Astrocyte of the cerebellum (primary cell): ENCODE data around the gene BAIAP2L1.
A peak's percentile ranks its signal among the peaks of the same experiment; 100 is the strongest.

Experiments
- DNase-seq: peaks from one replicate; pipeline ENCODE4 v3.0.0-alpha.2; 2011; ENCODE audit warnings: low read depth
- H3K4me3 ChIP-seq: 2 replicates; pipeline ENCODE4 v1.5.1; 2011; ENCODE audit warnings: mild to moderate bottlenecking, low read depth, low read length, moderate library complexity
- in situ Hi-C: cut with HindIII; loops from 2 replicates; pipeline ENCODE4 v1.10.0; 2017; ENCODE audit warnings: low sequenced_read_pairs
- TF ChIP-seq, protein P1 (sequence below): IDR thresholded peaks from 2 replicates; pipeline ENCODE4 v1.5.1; 2012; ENCODE audit warnings: low read length, low read depth, moderate library complexity, mild to moderate bottlenecking; ENCODE audit errors: missing control alignments

Gene BAIAP2L1

DNA sequence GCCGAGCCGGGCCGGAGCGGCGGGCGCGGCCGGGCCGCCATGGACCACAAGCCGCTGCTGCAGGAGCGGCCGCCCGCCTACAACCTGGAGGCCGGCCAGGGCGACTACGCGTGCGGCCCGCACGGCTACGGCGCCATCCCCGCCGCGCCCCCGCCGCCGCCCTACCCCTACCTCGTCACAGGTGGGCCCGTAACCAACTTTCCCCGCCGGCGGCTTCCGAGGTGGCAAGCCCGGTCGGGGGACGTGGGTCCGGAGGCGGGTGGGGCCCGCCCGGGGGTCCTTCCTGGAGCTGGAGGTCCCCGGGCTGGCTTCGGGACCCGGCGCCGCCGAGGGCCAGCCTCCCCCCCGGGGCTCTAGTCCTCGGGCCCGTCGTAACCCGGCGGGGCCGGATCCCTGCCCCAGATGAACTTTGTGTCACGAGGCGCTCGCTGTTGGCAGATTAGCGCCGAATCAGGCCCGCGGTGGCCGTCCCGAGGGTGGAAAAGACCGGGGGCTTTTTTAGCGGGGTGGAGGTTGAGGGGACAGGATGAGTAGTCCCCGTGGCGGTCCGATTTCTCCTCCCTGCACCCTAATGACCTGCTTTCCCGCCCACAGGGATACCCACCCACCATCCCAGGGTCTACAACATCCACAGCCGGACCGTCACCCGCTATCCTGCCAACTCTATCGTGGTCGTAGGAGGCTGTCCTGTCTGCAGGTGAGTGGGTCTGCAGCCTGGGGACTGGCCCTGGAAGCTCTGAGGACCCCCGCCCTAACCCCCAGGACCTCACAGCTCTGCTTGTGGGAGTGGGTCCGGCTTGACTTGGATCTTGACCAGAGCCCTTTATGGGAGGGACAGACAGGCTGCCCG is 118.9 kb downstream of the BAIAP2L1 start:
- DNase-seq, result no peak
- in situ Hi-C loops, result no loop called here
- TF ChIP-seq, protein P1, sequence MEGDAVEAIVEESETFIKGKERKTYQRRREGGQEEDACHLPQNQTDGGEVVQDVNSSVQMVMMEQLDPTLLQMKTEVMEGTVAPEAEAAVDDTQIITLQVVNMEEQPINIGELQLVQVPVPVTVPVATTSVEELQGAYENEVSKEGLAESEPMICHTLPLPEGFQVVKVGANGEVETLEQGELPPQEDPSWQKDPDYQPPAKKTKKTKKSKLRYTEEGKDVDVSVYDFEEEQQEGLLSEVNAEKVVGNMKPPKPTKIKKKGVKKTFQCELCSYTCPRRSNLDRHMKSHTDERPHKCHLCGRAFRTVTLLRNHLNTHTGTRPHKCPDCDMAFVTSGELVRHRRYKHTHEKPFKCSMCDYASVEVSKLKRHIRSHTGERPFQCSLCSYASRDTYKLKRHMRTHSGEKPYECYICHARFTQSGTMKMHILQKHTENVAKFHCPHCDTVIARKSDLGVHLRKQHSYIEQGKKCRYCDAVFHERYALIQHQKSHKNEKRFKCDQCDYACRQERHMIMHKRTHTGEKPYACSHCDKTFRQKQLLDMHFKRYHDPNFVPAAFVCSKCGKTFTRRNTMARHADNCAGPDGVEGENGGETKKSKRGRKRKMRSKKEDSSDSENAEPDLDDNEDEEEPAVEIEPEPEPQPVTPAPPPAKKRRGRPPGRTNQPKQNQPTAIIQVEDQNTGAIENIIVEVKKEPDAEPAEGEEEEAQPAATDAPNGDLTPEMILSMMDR, result no peak
- peak overlapping the region; percentile 93 for H3K4me3 ChIP-seq

DNA sequence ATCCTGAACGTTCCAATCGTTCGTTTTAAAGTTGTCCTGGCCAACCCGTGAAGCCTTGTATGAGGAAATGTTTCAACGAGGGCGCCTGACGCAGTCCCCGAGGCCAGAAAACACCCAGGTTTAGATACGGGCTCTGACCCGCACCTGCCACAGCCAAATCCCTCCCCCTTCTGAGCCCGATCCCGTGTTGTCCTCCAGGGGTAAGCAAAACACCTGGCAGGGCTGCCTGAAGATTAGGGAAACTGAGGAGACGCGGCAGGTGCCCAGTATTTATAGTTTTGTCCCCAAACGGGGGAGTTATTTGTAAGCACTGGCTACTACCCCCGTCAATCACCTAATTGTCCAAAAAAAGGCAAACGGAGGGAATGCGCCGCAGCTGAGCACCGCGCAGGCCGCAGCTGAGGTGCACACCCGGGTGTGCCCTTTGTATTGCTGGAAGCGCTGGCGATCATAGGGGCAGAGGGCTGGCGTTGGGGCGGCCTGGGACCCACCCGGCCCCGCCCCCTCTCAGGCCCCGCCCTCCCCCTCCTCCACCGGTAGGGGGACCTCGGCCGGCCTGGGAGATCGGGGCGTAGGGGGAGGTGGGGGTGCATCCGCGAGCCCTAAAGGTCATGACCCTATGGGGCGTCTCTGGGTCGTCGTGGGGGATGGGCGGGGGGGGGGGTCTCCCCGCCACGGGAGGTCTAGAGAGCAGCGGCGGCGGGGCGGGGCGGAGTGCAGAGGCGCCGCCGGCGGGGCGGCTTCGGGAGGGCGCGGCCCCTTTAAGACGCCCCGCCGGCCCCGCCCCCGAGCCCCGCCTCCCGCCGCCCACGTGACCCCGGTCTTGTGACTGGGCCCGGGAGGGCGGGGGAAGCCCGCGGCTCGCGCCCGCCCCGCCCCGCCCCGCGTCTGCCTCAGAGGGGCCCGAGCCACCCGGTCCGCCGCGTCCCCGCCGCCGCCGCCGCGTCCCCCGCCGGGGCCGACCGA is 119.8 kb downstream of the BAIAP2L1 start, which contains the start of gene BRI3:
BRI3 (plus strand) TSS at position 896 of the 966 bp plus-strand sequence. CDS start 110 bp downstream, outside the sequence.
- in situ Hi-C loops, result no loop called here

DNA sequence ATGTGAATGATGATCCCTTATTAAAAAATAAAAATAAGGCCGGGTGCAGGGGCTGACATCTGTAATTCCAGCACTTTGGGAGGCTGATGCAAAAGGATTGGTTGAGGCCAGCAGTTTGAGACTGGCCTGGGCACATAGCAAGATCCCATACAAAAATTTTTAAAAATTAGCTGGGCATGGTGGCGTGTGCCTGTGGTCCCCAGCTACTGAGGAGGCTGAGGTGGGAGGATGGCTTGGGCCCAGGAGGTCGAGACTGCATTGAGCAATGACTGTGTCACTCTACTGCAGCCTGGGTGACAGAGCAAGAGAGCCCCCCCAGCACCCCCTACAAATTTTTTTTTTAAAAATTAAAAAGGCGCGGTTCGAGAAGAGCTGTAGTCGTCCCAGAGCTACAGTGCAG is 120.6 kb downstream of the BAIAP2L1 start:
- H3K4me3 ChIP-seq, result no peak overlapping the region
- TF ChIP-seq, protein P1, result no peak
- no peak for DNase-seq
- in situ Hi-C loops, result no loop called here

More for the DNA sequence above, 119.8 kb downstream of the BAIAP2L1 start, which contains the start of gene BRI3:
- DNase-seq, result peak; percentile 60
- H3K4me3 ChIP-seq, result peak within 1 kb of the TSS; percentile 93
- TF ChIP-seq, protein P1, result no peak

DNA sequence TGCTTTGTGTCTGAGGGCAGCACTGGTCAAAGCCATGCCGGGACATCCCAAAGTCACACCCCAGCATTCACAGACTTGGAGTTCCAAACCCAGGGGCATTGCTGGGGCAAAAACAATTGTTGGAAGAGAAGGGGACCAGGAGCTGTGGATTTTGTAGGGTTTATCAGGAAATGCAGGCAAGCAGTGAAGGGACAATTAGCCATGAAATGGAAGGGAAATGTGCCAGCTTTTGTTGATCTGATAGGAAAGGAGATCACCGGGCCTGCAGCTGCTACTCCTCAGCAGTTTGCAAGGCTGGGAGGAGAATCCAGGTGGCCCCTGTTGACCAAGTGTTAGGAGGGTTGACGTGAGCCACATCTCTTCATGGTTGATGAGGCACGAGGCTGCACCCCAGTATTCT is 122.0 kb downstream of the BAIAP2L1 start:
- in situ Hi-C loops, result no loop called here
- no peak for DNase-seq
- H3K4me3 ChIP-seq, result no peak overlapping the region
- TF ChIP-seq, protein P1, result no peak

DNA sequence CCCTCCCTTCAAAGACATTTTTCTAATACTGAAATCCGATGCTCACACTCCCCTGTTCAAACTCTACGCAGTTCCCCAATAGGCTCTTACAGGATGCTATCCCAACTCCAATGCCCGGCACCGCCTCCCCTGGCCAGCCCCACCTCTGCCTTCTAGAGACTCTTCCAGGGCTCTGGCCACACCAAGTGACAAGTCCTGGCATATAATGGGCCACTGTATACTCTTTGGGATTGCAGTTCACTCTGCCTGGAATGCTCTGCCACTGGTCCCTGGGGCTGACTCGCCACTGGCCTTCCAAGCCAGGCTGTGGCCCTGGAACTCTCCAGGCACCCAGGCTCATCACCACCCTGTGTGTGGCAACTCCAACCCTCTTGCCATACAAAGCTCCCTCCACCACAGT is 122.5 kb downstream of the BAIAP2L1 start:
- TF ChIP-seq, protein P1, result no peak
- in situ Hi-C loops, result no loop called here
- DNase-seq, result no peak
- H3K4me3 ChIP-seq, result no peak overlapping the region

DNA sequence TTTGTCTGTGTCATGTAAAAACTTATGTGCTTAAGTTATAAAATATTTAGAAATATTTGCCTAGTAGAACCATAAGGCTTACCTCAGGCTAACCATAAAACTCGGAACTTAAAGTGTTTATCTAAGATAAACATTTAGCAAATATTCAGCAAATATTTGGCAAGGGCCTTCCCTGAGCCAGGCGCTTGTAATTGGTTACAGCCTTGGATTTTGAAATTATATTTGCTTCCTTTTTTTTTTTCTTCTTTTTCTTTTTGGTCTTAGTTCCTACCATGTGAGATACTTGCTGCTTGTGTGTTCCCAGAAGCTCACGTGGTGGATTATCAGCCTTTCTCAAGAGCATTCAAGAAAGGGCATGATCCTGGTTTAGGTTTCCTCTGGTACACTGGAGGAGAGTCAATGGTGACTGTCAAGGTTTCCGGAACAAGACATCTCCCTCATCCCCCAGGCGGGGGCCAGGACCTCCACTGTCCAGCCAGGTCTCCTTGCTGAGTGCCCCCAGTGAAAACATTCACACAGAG is 124.6 kb downstream of the BAIAP2L1 start:
- TF ChIP-seq, protein P1, result no peak

More for the DNA sequence above, 124.6 kb downstream of the BAIAP2L1 start:
- in situ Hi-C loops, result no loop called here
- DNase-seq, result no peak
- H3K4me3 ChIP-seq, result no peak overlapping the region
